Measurements from ENCODE around the gene PDZD7.
"Not testable (repeated sequence)": the region's sequence is repeated elsewhere in the genome, so short reads cannot be mapped to it uniquely, and the experiment has no call there.

PDZD7 gene

GRCh38 chr10:101038484-101038883 is 7.6 kb upstream of the PDZD7 start:
- no peak for DNase-seq (ENCODE audit: low read depth)
- H3K4me3 ChIP-seq (ENCODE audit: low read depth, low read length) = no peak overlapping the region
- TF ChIP-seq CTCF (IDR thresholded peaks at IDR 0.05; ENCODE audit: control insufficient read depth, extremely low read depth, insufficient read depth) = no peak

GRCh38 chr10:101036726-101037125 is 5.8 kb upstream of the PDZD7 start:
- no peak for DNase-seq (ENCODE audit: low read depth)
- no peak for TF ChIP-seq CTCF (IDR thresholded peaks at IDR 0.05; ENCODE audit: control insufficient read depth, extremely low read depth, insufficient read depth)
- no peak overlapping the region for H3K4me3 ChIP-seq (ENCODE audit: low read depth, low read length)

- TF ChIP-seq CTCF (IDR thresholded peaks at IDR 0.05; ENCODE audit: control insufficient read depth, extremely low read depth, insufficient read depth) = no peak
- no peak overlapping the region for H3K4me3 ChIP-seq (ENCODE audit: low read depth, low read length)
- DNase-seq (ENCODE audit: low read depth) = no peak
Observed at GRCh38 chr10:101035916-101036702, 5.2 kb upstream of the PDZD7 start.

GRCh38 chr10:101035314-101035713 is 4.4 kb upstream of the PDZD7 start:
- DNase-seq (ENCODE audit: low read depth) = no peak
- no peak overlapping the region for H3K4me3 ChIP-seq (ENCODE audit: low read depth, low read length)
- TF ChIP-seq CTCF (IDR thresholded peaks at IDR 0.05; ENCODE audit: control insufficient read depth, extremely low read depth, insufficient read depth) = no peak

- not testable (repeated sequence) for DNase-seq (ENCODE audit: low read depth); H3K4me3 ChIP-seq (ENCODE audit: low read depth, low read length)
Observed at GRCh38 chr10:101034404-101034803, 3.5 kb upstream of the PDZD7 start.

GRCh38 chr10:101033276-101033675 is 2.3 kb upstream of the PDZD7 start:
- TF ChIP-seq CTCF (IDR thresholded peaks at IDR 0.05; ENCODE audit: control insufficient read depth, extremely low read depth, insufficient read depth) = no peak
- peak overlapping the region; percentile 67 for H3K4me3 ChIP-seq (ENCODE audit: low read depth, low read length)
- DNase-seq (ENCODE audit: low read depth) = no peak

GRCh38 chr10:101032637-101033224 is 1.8 kb upstream of the PDZD7 start:
- TF ChIP-seq CTCF (IDR thresholded peaks at IDR 0.05; ENCODE audit: control insufficient read depth, extremely low read depth, insufficient read depth) = no peak
- peak overlapping the region; percentile 67 for H3K4me3 ChIP-seq (ENCODE audit: low read depth, low read length)
- DNase-seq (ENCODE audit: low read depth) = no peak
